HG03558 (cell line): ENCODE results near the gene WDR44.
"Not testable (repeated sequence)": the region's sequence is repeated elsewhere in the genome, so short reads cannot be mapped to it uniquely, and the experiment has no call there.

ENCODE experiments used
- ATAC-seq: cut with Tn5 transposase; IDR thresholded peaks from one replicate; pipeline ENCODE4 v1.9.1; 2021; ENCODE audit warnings: moderate number of reproducible peaks; ENCODE audit not compliant: unreplicated experiment; ENCODE audit errors: extremely low read depth

Gene WDR44, protein sequence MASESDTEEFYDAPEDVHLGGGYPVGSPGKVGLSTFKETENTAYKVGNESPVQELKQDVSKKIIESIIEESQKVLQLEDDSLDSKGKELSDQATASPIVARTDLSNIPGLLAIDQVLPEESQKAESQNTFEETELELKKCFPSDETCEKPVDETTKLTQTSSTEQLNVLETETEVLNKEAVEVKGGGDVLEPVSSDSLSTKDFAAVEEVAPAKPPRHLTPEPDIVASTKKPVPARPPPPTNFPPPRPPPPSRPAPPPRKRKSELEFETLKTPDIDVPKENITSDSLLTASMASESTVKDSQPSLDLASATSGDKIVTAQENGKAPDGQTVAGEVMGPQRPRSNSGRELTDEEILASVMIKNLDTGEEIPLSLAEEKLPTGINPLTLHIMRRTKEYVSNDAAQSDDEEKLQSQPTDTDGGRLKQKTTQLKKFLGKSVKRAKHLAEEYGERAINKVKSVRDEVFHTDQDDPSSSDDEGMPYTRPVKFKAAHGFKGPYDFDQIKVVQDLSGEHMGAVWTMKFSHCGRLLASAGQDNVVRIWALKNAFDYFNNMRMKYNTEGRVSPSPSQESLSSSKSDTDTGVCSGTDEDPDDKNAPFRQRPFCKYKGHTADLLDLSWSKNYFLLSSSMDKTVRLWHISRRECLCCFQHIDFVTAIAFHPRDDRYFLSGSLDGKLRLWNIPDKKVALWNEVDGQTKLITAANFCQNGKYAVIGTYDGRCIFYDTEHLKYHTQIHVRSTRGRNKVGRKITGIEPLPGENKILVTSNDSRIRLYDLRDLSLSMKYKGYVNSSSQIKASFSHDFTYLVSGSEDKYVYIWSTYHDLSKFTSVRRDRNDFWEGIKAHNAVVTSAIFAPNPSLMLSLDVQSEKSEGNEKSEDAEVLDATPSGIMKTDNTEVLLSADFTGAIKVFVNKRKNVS

DNA sequence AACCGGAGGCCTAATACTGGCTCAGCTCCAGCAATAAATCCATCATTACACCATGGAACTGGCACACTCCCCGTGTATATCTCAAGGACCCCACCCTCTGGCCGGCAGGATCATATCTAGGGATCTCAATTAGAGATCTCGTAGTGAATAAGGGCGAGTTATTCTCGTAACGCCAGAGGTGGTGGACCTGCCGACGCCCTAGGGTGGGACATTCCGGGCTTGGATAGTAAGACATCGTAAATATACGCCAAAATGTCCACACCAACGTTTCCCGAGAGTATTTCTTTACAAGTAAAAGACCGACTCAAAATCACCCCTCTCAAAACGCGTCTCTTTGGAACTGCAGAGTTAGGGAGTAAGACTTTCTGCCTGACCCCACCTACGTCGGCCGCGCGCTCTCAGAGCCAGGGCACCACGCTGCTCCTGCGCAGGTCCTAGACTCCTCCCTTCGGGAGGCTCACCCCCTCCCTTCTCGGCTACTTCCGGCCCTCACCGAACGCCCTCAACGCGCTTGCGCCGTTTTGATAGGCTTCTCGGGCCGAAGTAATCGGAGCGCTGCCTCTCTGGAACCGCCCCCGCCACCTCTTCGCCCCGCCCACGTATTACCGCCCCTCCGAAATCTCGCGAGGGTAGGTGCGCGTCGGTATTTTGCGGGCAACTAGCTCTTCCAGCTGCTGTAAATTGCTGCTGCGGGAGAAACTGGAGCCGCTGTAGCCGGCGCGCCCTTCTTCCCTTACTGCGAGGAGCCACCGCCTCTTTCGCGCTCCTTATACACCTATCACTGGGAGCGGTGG is at the start of gene WDR44:
WDR44 (plus strand) TSS at position 643 of the 794 bp plus-strand sequence. CDS start 398 bp downstream, outside the sequence.
- ATAC-seq, result peak; percentile 75

DNA sequence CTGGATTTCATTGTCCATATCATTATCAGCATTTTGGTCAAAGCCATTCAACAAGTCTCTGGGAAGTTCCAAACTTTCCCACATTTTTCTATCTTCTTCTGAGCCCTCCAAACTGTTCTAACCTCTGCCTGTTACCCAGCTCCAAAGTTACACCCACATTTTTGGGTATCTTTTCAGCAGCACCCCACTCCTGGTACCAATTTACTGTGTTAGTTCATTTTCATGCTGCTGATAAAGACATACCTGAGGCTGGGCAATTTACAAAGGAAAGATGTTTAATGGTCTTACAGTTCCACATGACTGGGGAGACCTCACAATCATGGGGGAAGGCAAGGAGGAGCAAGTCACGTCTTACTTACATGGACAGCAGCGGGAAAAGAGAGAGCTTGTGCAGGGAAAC is 40.1 kb upstream of the WDR44 start:
- not testable (repeated sequence) for ATAC-seq

DNA sequence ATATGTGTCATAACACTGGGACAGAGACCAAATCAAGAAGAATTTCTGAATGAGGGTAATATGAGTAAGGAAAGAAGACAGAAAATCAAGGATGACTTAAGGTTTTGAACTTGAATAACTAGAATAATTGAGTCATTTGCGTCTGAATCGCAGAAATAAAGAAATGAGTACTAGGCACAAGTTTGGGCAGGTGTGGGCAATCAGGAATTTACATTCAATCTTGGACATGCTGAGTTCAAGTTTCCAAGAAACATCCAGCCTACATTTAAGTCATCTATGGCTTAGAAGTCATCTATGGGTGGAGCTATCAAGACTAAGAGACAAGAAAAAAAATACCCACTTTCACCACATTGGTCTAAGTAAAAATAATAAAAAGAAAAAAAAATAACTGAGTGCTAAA is 30.4 kb upstream of the WDR44 start:
- no peak for ATAC-seq

DNA sequence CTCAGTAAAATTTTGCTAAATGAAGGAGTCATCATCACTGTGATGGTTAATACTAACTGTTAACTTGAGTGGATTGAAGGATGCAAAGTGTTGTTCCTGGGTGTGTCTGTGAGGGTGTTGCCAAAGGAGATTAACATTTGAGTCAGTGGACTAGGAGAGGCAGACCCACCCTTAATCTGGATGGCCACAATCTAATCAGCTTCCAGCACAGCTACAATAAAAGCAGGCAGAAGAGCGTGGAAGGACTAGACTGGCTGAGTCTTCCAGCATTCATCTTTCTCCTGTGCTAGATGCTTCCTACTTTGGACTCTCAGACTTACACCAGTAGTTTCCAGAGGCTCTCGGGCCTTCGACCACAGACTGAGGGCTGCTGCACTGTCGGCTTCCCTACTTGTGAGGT is 21.3 kb upstream of the WDR44 start:
- ATAC-seq, result no peak

DNA sequence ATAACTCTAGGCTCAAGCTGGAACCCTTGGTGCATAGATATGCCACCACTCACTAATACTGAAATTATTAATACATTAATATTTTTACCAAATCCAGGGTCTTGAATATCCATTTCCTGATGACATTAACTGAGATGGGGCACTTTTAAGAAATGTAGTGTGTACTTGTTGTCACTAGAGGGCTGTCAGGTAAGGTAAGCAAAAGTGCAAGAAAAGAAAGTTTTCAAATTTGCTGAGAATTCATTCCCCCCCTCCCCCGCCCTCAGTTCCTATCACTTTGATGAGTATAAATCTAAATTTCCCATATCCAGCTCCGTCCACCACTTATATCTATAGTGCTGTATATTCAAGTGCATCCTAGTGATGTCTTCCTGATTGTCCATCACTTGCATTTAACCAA is 20.5 kb upstream of the WDR44 start:
- no peak for ATAC-seq

DNA sequence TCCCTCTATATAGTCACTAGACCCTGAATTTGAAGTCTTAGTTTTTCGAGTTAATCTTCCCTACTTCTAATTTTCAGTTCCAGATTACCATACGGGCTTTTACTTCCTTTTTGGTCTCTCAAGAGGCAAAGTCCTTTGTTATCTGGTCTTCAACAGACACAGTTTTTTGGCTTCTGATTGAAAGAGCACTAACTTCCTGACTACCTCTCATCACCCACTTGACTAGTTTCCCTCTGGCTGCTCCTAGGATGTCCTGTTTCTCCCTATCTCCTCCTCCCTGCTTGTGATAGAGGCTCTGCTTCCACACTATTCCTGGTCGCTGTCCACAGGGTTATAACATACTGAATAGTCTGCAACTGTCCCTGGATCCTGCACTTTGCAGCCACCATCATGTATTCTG is 16.7 kb upstream of the WDR44 start:
- ATAC-seq, result no peak

DNA sequence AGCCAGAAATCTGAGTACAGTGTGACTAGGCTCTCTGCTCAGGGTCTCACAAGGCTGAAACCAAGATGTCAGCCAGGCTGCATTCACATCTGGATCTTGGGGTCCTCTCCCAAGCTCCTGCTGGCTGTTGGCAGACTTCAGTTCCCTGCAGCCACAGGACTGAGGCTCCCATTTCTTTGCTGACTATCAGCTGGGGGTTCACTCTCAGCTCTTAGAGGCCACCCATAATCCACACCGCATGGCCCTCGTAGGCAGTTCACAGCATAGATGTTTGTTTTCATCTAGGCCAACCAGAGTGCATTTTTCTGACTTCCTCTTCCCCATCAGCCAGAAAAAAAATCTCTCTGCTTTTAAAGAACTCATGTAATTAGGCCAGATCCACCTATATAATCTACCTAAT is 8.2 kb upstream of the WDR44 start:
- no peak for ATAC-seq

DNA sequence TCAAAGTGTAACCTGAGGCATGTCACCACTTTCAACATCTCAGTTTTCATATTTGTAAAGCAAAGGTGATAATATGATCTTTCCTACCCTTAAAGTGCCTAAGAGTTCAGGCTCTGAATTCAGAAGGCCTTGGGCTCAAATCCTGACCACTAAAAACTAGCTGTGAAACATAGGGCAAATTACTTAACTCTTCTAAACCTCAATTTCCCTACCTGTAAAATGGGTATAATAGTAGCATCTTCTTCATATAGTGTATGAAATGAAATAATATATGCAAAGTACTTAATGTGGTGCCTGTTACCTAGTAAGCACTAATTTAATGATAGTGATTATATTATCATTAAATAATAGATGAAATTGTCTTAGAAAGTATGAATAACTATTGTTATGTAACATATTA is 7.0 kb upstream of the WDR44 start:
- no peak for ATAC-seq

DNA sequence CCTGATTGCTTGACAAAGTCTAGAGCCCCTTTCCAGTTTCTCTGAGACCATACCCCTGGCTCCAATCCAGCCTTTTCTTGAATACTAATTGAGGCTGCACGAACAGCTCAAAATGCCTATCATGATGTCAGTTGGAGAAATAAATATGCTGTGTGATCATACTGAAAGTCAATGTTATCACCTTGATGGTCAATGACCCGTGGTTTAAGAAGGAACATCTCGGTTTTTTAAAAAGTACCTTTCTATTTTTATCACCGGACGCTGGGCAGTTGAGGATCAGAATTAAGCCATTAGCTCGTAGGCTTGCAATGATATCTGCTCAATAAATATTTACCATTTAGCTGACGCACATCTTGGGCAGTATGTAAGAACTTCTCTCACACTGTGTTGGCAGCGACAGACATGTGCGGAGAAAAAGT is 852 bp upstream of the WDR44 start:
- no peak for ATAC-seq

DNA sequence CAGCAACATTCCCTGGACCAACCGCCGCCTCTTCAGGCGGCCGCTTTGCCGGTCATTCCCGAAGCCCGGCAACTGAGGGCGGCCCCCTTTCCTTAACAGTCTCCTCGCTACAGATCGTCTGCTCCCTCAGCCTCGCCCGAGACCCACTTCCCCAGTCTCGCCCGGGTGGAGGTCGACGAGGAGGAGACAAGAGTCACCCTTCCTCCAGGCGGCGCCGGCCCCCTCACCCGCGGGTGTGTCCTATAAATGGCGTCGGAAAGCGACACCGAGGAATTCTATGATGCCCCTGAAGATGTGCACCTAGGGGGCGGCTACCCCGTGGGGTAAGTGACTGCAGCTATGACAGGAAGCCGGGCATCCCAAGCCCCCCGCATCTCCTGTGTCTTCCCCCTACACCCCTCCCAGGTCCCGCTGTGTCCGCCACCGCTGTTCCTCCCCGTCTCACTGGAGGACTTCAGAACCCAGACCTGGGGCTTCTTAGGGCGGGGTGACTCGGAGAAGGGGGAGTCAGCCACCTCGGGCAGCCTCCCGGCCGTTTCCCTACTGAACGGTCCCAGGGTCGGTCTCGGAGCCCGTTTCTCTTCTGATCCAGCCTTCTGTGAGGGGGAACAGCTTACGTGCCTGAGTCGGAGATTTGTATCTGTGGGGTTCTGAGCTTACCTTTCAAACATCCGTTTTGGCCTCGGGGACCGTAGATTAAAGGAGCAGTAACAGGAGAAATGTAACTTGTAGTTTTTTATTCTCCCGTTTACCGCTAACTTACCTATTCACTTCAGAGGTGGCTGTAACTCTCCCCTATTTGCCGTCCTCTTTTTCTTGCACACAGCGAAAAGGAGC is 570 bp downstream of the WDR44 start:
- ATAC-seq, result peak; percentile 2

DNA sequence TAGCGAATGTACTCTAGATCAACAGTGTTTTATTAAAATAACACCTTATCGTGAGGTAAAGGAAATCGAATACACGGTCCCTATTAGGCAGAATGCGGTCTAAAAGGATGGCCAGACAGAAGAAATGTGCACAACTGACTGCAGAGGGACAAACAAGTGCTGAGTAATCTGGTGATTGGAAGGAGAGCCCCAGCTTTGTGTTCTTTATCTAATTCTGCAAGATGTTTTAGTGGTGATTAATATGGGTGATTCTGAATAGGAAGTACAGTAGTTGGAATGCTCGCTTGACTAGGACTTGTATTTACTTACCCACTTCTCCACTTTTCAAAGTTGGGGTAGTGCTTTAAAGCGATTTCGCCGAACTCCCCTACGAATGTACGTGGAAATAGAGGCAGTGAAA is 1.2 kb downstream of the WDR44 start:
- ATAC-seq, result no peak

DNA sequence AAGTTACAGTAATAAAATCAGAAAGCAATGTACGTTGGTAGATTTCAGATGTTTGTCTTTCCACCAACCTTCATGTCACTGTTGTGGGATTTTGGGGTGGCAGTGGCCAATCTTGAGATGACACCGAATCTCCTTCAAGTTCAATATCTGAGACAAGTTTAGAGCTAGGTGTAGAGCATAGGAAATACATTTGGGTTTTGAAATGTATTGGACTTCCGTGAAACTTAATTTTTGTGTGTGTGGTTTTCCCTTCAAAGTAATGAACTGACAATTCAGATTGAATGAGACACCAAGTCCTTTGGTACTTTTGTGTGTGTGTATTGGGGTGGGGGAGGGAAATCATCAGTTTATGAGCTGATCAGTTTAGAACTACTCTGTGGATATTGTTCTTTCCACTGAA is 1.8 kb downstream of the WDR44 start:
- ATAC-seq, result no peak

DNA sequence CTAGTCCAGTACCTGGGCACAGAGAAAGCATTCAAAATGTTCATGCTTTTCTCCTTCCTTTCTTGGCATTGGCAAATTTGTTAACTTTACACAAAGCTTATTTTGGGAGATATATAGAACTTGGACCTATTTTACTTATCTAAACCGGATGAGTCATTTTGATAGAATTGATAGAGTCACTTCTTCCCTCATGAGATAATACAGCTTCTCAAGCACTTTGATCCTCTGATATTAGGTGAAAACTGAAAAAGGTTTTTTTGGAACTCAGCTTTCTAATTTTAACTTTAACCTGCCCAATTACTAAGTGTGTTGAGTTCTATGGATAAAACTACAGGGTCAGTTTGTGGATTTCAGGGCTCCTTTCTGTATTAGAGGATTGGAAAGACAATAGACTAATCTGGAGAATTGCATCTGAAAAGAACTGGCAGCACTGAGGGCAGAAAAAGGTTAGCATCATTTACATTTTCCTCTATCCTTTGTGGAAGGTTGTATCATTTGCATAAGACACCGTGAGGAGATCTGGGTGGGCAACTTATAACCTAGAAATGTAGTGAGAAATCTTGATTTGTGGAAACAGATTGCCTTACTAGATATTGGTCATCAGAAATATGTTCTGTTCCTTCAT is 2.4 kb downstream of the WDR44 start:
- ATAC-seq, result no peak

DNA sequence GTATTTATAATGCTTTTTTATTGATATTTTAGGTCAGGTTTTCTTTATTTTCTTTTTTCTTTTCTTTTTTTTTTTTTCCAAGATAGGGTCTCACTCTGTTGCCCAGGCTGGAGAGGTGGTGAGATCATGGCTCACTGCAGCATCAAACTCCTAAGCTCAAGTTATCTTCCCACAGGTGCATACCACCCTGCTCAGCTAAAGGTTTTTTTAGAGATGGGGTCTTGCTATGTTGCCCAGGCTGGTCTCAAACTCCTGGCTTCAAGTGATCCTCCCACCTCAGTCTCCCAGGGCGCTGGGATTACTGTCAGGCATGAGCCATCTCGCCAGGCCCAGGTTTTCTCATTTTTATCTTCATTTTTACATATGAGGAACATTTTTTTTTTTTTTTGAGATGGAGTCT is 3.3 kb downstream of the WDR44 start:
- no peak for ATAC-seq

DNA sequence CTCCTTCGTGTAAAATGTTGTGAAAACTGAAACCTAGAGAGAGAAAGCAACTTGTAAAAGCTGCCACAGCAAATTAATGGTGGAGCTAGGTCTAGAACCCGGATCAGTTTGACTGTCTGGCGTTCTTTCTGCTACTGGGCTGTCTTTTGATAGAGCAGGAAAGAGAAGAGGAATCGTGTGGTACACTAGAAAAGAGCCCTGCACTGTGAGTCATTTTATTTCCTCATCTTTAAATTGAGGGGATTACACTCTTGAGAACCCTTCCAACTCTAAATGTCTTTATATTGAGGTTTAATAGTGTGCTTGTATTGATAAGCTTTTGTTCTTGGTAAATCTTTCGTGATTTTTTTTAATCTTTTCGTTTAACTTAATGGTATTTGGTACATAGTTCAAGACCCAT is 4.3 kb downstream of the WDR44 start:
- ATAC-seq, result no peak

DNA sequence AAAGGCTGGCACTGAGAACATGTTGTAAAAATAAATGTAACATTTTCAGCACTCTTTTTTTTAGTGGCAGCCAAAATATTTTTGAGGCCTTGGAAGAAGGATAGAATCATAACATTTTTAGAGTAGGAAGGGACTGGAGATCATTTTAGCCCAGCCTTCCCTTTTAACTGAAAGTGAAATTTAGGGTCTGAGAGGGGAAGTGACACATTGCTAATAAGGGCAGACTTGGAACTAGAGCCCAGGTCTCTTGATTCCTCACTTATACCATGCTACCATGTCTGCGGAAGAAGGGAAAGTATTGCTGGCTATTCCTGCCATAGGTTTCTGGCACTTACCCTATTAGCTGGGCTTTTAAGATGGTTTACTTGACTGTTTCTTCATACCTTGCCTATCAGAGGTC is 4.8 kb downstream of the WDR44 start:
- no peak for ATAC-seq

DNA sequence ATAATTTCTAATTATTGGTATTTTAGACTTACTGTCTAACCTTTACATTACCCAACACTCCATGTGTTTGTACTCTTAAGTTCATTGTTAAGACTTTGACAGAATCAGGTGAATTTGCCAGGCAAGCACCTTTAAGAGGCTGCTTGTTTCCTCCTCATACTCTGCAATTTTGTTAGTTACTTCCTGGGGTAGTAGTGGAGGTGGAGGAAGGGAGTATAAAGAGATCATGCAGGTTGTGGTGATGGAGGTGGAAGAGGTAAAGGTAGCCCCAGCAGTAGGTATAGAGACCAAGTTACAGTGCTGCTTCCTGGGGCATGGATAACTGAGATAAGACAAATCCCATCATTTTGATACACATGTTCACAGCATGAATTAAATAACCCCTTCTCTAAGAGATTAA is 6.7 kb downstream of the WDR44 start:
- ATAC-seq, result no peak

DNA sequence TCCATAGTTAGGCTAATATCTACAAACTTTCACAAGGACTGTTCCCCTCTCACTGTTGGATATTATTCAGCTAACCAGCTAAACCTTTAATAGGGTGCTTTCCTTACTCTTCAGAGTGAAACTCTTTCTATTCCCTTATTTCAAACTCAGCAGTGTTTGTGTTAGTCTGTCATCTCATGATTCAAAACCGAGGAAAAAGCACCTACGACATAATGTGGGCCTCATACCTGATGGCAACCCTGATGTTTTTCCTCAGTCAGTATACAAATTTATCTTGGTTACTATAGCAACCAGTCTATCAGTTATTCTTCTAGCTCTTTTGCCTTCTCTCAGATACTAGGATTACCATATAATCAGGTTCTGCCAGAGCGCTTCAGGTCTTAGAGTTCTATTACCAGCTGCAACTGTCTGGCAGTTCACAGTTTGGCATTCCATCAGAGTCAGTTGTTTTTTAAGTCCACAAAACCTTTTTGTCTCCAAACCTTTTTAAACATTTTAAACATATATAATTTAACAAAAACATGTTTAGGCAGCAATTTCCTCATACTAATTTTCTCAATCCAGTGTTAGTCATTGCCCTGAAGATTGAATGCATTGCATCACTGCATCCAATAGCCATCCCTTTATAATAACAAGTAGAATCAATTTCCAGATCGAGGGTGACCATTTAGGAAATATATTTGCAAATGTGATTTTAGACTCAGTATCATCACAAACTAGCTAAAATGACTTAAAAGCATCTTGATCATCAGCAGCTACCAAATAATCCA is 7.4 kb downstream of the WDR44 start:
- peak; percentile 35 for ATAC-seq
